BE2C (cell line): ENCODE data around the gene RAB3B.
A peak's percentile ranks its signal among the peaks of the same experiment; 100 is the strongest.
"Not testable (repeated sequence)": the region's sequence is repeated elsewhere in the genome, so short reads cannot be mapped to it uniquely, and the experiment has no call there.

Experiments used
- DNase-seq: peaks from one replicate; pipeline ENCODE4 v3.0.0-alpha.2; 2020
- H3K27me3 ChIP-seq: fragments of 250-450 bp; sonication (Bioruptor Pico); 2 replicates; pipeline ENCODE4 v1.5.1; 2020; ENCODE audit warnings: mild to moderate bottlenecking
- H3K36me3 ChIP-seq: fragments of 250-450 bp; sonication (Bioruptor Pico); 2 replicates; pipeline ENCODE4 v1.5.1; 2020; ENCODE audit warnings: mild to moderate bottlenecking
- H3K4me1 ChIP-seq: fragments of 250-450 bp; sonication (Bioruptor Pico); 2 replicates; pipeline ENCODE4 v1.5.1; 2020
- H3K4me3 ChIP-seq: 2 replicates; pipeline ENCODE4 v1.5.1; 2011; ENCODE audit warnings: low read depth, low read length
- H3K9me3 ChIP-seq: fragments of 250-450 bp; sonication (Bioruptor Pico); 2 replicates; pipeline ENCODE4 v1.5.1; 2020
- TF ChIP-seq, protein P1 (sequence below): IDR thresholded peaks from 2 replicates; pipeline ENCODE4 v1.5.1; 2012; ENCODE audit warnings: mild to moderate bottlenecking, low read depth, low read length

RAB3B gene

DNA sequence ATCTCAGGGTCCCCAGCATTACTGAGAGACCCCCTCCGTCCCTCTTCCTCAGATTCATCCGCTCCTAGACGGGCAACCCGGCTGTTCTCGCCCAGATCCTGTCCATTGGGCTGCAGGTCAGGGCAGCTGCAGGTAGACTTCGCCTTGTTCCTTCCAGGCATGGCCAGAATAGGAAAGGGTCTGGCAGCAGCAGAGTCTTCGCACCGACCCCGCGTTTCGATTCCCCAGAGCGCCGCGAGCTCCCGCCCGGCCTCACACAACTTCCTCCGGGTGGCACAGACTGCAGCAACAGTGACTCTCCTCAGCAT lies 112.2 kb downstream of the RAB3B start:
- no peaks in the 10 kb centered on the region for H3K36me3 ChIP-seq
- peak overlapping the region; percentile 91 for H3K4me3 ChIP-seq
- DNase-seq, result no peak
- H3K4me1 ChIP-seq, result no peaks in the 10 kb centered on the region
- no peaks in the 10 kb centered on the region for H3K9me3 ChIP-seq
- TF ChIP-seq, protein P1, sequence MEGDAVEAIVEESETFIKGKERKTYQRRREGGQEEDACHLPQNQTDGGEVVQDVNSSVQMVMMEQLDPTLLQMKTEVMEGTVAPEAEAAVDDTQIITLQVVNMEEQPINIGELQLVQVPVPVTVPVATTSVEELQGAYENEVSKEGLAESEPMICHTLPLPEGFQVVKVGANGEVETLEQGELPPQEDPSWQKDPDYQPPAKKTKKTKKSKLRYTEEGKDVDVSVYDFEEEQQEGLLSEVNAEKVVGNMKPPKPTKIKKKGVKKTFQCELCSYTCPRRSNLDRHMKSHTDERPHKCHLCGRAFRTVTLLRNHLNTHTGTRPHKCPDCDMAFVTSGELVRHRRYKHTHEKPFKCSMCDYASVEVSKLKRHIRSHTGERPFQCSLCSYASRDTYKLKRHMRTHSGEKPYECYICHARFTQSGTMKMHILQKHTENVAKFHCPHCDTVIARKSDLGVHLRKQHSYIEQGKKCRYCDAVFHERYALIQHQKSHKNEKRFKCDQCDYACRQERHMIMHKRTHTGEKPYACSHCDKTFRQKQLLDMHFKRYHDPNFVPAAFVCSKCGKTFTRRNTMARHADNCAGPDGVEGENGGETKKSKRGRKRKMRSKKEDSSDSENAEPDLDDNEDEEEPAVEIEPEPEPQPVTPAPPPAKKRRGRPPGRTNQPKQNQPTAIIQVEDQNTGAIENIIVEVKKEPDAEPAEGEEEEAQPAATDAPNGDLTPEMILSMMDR, result no peak
- H3K27me3 ChIP-seq, result no peaks in the 10 kb centered on the region

DNA sequence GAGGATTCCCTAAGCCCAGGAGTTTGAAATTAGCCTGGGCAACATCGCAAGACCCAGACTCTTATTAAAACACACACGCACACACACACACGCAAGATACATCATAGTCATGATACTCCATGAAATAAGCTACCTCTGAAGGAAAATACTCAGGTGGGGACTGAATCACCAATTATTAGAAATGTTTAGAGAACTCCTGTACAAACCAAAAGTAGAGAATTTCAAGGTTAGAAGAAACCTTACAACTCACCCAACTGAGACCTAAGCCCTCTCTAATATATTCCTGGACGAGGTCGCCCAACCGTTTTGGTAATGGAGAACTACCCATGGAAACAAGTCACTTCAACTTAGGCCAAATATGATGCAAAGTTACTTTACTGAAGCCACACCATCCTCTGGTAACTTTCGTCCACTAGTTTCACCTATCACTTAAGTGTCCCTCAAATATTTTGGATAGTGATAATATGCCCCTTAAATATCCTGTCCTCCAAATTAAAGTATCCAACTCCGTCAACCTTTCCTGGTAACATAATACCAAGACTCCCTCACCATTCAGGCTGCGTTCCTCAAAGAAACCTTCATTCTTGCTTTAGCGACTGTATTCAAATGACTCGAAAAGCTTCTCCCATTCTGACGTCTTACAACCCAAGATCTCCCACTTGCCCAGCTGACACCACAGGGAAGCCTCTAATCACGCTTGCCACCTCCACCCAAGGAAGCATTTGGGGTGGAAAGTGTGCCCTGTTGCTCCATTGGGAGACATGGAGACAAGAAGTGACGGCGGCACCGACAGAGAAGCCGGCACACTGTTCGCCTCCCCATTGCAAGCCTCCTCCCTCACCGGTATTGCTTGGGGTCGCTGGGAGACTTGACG lies 112.8 kb downstream of the RAB3B start:
- DNase-seq, result no peak
- no peaks in the 10 kb centered on the region for H3K36me3 ChIP-seq
- no peaks in the 10 kb centered on the region for H3K27me3 ChIP-seq
- H3K4me1 ChIP-seq, result no peaks in the 10 kb centered on the region
- TF ChIP-seq, protein P1, result no peak
- peak overlapping the region; percentile 91 for H3K4me3 ChIP-seq
- H3K9me3 ChIP-seq, result no peaks in the 10 kb centered on the region

DNA sequence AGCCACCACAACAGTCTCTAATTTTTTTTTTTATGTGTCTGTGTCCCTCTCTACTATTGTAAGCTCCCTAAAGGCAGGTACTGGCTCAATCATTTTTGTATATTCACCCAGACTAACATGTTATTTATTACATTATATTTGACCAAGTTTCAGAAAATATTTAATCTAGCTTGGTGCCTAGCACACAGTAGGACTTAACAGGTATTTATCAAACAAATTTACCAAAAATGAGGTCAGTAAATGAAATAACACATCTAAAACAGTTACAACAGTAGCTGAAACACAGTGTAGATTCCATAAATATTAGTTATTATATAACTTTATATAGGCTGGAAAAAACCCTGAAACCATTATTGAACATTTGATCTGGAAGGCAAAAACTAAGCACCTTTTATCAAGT lies 114.7 kb downstream of the RAB3B start:
- DNase-seq, result no peak
- TF ChIP-seq, protein P1, result no peak
- no peaks in the 10 kb centered on the region for H3K36me3 ChIP-seq
- H3K4me3 ChIP-seq, result no peak overlapping the region
- H3K9me3 ChIP-seq, result no peaks in the 10 kb centered on the region
- H3K4me1 ChIP-seq, result no peaks in the 10 kb centered on the region
- no peaks in the 10 kb centered on the region for H3K27me3 ChIP-seq

DNA sequence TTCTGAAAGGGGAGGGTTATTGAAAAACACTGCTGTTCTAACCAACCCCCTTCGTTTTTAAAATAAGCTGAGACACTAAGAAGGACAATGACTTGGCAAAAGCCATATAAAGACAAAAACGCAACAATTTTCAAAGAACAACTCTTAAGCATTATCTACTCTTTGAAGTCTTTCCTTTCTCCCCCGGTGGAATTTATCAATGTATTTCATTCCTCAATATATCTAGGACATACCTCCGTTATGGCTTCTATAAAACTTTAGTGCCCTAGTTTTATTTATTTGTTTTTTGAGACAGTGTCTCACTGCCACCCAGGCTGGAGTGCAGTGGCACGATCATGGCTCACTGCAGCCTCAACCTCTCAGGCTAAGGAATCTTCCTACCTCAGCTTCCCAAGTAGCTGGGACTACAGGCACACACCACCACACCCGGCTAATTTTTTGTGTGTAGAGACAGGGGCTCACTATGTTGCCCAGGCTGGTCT lies 115.2 kb downstream of the RAB3B start:
- Histone ChIP-seq H3K9me3 (no peaks in the 10 kb centered on the region), H3K4me1 (no peaks in the 10 kb centered on the region), H3K27me3 (no peaks in the 10 kb centered on the region), H3K4me3 (no peak overlapping the region), H3K36me3 (no peaks in the 10 kb centered on the region)
- TF ChIP-seq, protein P1, result no peak
- no peak for DNase-seq

DNA sequence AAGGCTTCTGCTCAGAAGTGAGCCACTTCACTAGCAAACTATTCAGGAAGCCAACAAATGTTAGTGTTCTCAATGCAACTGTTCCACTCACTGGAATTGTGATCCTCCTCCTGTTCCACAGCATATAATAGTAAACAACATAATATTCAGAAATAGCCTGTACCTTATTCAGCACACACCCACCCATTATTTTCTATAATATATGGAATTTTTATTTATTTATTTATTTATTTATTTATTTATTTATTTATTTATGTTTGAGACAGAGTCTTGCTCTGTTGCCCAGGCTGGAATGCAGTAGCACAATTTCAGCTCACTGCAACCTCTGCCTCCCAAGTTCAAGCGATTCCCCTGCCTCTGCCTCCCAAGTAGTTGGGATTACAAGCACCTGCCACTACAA lies 117.2 kb downstream of the RAB3B start:
- not testable (repeated sequence) for H3K4me3 ChIP-seq, DNase-seq, H3K27me3 ChIP-seq, H3K4me1 ChIP-seq, H3K9me3 ChIP-seq, H3K36me3 ChIP-seq

DNA sequence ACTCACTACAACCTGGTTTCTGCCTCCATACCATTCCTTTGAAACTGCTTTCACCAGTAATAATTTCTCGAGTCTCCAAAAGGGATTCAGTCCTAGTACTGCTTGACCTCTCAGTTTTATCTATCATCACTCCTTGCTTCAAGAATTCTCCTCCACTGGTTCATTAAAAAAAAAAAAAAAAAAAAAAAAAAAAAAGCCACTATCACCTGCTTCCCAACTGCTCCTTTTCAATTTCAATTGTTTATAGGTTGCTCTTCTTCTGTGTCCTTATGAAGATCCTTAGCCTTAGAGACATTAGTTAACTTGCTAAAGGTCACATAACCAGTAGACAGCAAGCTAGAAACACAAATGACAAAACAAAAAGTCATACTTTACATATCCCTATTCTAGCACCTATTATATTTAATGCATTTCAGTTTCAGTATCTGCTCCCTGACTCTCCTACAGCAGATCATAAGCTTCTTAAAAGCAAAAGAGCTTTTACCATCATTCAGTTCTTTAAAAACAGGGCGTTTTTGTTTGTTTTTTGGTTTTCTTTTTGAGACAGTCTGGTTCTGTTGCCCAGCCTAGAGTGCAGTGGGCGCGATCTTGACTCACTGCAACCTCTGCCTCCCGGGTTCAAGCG lies 119.0 kb downstream of the RAB3B start:
- Histone ChIP-seq H3K27me3 (no peaks in the 10 kb centered on the region), H3K36me3 (no peaks in the 10 kb centered on the region), H3K4me1 (no peaks in the 10 kb centered on the region), H3K4me3 (no peak overlapping the region), H3K9me3 (no peaks in the 10 kb centered on the region)
- TF ChIP-seq, protein P1, result no peak
- no peak for DNase-seq
